Endometrium (tissue), 2 donors: ENCODE measurements around the gene CALY.
"Not testable (repeated sequence)": the region's sequence is repeated elsewhere in the genome, so short reads cannot be mapped to it uniquely, and the experiment has no call there.

Source experiments
- FAIRE-seq: peaks from 2 replicates; lab custom pipeline; 2012; peaks lifted over from hg19 to GRCh38; lab: Jason Lieb, UNC
- donor health status: control.
- donor health status: control.

CALY gene

DNA sequence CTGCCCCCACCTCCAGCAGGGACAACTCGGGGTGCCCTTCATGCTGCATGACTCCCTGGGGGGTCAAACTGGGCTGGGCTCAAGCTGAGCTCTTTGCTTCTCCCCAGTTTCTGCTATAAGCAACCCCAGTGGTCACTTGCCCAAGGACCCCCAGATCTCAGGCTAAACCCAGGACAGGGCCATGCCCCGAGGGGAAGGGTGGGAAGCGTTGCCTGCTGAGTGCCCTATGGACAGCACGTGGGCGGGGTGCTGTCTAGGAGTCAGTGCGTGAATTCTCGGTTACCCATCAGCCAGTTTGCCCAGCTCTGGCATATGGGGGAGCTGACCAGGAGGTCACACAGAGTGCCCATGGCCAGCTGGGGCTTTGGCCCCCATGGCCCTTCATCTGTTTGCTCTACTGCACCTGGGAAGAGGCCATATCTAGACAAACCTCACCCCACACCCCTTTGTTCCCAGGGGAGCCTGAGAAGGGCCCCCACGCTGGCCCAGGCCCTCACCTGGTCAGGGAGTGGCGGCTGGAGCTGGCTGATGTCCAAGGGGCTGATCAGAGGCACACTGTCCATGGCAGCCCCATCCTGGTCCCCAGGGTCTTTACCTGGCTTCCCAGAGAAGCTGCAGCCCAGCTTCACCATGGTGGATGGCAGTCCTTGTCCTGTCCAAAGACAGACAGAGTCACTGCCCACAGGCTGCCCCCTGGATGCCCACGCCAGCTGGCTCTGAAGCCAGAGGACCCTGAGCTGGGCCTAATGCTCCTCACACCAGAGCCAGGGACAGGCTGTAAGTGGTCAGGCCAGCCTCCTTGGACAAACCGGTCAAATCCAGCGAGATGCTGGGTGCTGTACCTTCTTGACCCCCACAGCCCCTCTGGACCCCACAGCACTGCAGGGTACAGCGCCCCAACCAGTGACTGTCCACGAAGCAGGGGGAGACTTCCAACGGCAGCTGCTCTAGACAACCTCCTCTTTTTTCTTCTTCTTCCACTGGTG, 8.0 kb downstream of the CALY start:
- no peak for FAIRE-seq

GRCh38 chr10:133327651-133328357, 8.9 kb downstream of the CALY start:
- no peak for FAIRE-seq

DNA sequence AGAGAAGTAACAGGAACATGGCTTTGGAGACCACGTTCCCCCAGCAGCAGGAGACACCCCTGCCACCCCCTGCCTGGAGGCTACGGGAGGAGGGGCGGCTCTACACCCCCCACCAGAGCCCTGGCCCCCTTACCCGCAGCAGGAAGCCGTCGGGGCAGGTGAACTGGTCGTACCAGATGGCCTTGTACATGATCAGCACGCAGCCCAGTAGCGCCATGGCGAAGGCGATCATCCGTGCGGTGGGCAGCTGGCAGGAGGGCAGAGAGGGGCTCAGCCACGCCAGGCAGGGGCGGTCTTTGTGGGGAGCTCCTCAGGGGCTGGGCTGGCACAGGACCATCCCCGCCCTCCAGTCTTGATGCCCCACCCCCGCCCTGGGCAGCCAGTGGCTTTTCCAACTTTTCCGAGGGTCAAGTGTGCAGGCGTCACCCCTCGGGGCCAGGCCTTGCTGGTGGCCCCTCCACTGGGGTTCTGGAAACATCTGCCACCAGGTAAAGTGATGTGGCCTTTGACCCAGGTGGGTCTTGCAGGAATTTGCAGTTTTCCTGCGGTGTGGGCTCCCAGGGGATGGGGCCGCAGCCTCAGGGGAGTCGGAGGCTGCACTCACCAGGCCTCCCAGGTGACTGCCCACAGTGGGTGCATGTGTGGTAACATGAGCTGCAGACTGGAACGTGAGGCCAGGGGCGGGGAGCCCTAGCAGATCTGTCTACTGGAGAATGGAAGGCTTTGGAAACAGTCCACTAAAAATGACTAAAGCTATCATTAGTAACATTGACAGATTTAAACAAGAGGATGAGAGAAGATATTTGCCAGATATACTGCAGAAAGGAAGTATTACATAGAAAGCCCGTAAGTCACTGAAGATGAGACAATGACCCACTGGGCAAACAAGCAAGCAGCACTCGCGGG, 9.7 kb downstream of the CALY start:
- no peak for FAIRE-seq

DNA sequence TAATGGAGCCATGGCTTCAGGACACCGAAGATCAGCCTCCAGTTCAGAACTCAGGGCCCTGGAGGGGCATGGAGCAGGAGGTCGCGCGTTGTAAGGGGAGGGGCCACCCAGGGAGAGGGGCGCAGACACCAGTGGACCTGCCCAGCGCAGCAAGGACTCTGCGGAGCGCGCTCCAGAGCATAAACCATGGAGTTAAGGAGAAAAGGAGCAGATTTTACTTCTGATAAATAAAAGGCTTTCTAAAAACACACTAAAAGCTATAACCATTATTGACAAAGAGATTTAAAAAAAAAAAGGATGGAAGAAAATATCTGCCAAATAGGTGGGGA, 10.5 kb downstream of the CALY start:
- no peak for FAIRE-seq

DNA sequence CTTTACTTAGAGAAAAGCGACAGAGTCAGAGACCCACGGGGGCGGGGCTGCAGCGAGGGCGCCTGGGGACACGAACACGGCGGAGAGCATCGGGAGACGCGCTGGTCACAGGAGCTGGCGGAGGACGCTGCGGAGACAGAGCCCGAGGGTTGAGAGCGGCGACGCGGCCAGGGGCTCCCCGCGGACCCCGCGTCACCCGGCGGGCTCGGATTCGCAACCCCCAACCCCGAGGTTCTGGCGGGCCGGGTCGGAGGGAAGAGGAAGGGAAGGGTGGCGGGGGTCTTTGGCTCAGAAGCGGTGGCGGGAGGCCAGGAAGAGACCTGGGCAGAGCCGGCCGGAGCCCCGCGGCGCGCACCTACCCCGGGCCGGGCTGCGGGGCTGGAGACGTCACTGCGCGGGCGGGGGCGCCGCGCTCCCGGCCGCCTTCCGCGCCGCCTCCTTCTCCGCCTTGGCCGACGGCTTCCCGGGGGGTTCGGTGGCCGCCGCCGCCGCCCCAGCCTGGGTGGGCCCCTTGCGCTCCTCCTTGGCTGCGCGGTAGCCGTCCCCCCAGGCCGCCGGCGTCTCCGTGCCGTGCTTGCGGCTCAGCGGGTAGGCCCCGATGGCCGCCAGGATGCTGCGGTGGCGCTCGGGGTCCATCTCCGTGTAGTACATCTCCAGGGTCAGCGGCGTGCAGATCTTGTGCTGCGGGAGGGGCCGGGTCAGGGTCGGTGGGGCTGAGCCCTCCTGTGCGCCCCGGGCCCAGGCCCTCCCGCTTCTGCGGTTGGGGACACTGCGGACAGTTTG, 11.1 kb downstream of the CALY start:
- FAIRE-seq: no peak

- FAIRE-seq: no peak
Measured at GRCh38 chr10:133324857-133325260, 11.8 kb downstream of the CALY start.

GRCh38 chr10:133324198-133324792, 12.4 kb downstream of the CALY start:
- FAIRE-seq: no peak

GRCh38 chr10:133322064-133322709, 14.5 kb downstream of the CALY start:
- FAIRE-seq: not testable (repeated sequence)

DNA sequence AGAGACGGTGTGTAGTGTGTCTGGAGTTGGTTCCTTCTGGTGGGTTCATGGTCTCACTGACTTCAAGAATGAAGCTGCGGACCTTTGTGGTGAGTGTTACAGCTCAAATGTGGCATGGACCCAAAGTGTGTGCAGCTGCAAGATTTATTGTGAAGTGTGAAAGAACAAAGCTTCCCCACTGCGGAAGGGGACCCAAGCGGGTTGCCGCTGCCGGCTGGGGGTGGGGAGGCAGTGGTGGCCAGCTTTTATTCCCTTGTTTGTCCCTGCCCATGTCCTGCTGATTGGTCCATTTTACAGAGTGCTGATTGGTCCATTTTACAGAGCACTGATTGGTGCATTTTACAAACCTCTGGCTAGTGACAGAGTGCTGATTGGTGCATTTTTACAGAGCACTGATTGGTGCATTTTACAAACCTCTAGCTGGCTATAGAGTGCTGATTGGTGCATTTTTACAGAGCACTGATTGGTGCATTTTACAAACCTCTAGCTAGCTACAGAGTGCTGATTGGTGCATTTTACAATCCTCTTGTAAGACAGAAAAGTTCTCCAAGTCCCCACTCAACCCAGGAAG, 15.8 kb downstream of the CALY start:
- not testable (repeated sequence) for FAIRE-seq

DNA sequence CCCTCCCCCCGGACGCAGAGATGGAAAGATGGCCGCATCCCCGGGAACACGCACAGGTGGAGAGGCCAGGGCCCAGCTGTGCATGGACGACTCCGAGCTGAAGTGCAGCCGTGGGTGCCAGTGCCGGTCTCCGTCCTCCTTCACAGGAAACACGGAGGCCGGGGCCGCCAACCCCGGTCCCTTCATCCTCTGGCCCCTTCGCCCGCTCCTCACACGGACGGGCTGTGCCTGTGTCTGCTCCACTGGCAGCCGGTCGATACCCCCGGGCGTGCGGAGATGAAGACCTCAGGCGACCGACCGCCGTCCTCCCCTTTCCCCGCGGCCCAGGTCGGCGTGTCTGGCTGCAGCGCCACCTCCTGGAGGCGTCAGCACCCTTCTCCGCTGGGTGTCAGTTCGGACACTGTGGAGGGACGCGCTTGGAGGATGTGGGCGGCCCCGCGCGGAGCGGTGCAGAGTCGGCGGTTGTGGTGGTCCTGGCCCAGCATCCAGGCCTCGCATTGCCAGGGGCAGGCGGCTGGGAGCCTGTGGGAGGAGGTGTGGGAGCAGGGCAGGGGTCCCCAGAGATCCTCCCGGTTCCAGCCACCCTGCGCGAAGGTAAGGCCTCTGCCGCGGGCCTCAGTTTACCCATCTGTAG, 18.1 kb downstream of the CALY start:
- FAIRE-seq: no peak

- no peak for FAIRE-seq
Measured at GRCh38 chr10:133316732-133317131, 20.0 kb downstream of the CALY start.

DNA sequence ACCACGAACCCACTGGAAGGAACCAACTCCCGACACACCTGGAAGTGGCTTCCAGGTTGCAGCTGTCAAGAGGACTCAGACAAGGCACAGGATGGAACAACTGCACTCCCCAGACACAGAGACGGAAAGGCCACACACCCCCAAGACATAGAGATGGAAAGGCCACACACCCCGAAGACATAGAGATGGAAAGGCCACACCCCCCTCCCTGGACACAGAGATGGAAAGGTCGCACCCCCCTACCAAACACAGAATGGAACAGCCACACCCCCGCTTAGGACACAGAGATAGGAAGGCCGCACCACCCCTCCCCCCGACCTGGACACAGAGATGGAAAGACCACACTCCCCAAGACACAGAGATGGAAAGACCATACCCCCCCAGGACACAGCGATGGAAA, 20.4 kb downstream of the CALY start:
- FAIRE-seq: no peak

DNA sequence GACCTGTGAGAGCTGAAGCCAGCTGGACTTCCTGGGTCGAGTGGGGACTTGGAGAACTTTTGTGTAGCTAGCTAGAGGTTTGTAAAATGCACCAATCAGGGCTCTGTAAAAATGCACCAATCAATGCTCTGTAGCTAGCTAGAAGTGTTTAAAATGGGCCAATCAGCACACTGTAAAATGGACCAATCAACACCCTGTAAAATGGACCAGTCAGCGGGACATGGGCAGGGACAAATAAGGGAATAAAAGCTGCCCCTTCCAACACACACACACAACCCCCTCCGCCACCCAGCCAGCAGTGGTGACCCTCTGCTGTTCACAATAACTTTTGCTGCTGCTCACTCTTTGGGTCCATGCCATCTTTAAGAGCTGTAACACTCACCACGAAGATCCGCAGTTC, 20.8 kb downstream of the CALY start:
- FAIRE-seq: no peak

GRCh38 chr10:133314911-133315310, 21.8 kb downstream of the CALY start:
- FAIRE-seq: no peak

DNA sequence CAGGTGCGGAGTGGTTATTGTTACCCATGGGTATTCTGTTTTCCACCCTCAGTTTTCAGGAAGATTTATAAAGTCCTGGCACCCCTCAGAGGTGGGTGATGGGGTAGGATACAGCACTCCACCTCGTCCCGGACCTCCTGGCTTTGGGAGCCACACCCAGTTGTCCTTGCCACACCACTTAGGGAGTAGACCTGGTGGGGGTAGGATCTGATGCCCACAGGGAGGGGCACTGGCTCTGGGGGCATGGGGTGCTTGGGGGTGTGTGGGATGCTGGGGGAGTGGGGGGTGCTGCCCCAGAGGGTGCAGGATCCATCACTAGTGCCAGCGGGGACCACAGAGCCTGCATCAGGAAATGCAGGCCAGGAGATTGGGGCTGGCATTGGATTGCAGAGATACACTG, 23.5 kb downstream of the CALY start:
- no peak for FAIRE-seq

DNA sequence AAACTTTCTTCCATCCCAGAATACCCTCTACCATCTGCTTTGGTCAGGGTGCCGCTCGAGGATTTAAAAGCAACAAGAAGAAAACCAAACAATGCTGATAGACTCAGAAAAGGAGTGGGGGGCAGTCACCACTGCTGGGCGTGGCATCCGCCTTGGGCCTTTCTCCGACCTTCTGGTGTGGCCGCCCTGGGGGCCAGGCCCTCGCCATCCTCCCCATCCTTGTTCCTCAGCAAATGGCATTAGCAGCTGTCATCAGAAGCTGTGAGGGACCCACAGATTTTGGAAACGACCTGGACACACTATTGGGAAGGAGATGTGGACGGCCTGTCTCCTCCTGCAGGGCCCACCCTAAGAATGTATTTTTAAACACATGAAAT, 23.9 kb downstream of the CALY start:
- no peak for FAIRE-seq

DNA sequence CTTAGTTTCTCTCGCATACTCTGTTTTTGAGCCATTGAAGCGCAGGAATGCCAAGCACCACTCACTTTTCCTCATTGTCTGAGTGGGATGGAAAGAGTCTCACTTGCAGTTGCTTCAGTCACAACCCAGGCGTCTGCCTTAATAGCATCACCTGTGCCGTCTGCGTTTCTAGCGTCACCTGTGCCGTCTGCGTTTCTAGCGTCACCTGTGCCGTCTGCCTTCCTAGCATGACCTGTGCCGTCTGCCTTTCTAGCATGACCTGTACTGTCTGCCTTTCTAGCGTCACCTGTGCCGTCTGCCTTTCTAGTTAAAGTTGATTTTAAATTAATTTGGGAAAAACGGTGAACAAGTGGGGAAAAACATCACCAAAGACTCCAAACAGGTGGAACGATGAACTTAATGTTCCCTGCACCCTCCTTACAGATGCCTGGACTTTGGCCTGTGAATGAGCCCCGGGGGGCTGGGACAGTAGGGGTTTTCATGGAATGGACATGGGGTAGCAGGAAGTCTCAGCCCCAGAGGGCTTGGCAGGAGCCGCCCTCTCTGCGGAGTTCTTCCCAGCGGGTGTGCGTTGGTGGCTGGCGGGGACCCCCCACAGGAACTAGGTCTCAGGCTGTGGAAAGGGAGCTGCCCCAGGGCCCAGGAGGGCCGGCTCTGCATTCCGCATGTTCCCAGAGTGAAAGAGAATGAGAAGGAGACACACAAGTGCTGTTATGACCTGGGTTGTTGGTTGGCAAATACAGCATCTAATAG, 24.5 kb downstream of the CALY start:
- no peak for FAIRE-seq

- no peak for FAIRE-seq
Measured at GRCh38 chr10:133311570-133311969, 25.1 kb downstream of the CALY start.

DNA sequence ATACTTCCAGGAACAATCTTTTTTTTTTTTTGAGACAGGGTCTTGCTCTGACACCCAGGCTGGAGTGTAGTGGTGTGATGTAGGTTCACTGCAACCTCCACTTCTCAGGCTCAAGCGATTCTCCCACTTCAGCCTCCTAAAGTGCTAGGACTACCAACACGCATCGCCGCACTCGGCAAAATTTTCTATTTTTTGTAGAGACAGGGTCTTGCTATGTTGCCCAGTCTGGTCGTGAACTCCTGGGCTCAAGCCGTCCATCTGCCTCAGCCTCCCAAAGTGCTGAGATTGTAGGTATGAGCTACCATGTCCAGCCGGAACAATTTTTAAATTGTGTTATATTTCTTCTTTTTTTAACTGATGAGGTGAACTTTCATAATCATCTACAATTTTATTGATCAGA, 25.9 kb downstream of the CALY start:
- FAIRE-seq: no peak
